Renal cortex interstitium (tissue), 11 donors: ENCODE measurements around the gene REG4. TPM values are rescaled to one million over a fixed set of nuclear protein-coding genes. Genes with fewer than 3 reads are reported as not detected.

Experiments
- DNase-seq, 11 donors: peaks; one replicate each; pipeline ENCODE4 v3.0.0-alpha.2; 2013; ENCODE audit warnings: low read depth in 9 of 11, low spot score in 4 of 11; ENCODE audit errors: extremely low read depth in 1 of 11
- polyA plus RNA-seq, 3 donors: library from polyadenylated mRNA; unstranded; fragments of 120-200 nt; gene quantifications; one replicate each; pipeline ENCODE4 v1.2.1, GENCODE V29; 2013; ENCODE audit not compliant: insufficient read length in 3 of 3

REG4 gene
- polyA plus RNA-seq, 3 donors: 0.58 to 1.7 (median 0.85) TPM

- DNase-seq: no peak
These were observed 27.0 kb downstream of the REG4 start for GRCh38 chr1:119784191-119784781.

DNA sequence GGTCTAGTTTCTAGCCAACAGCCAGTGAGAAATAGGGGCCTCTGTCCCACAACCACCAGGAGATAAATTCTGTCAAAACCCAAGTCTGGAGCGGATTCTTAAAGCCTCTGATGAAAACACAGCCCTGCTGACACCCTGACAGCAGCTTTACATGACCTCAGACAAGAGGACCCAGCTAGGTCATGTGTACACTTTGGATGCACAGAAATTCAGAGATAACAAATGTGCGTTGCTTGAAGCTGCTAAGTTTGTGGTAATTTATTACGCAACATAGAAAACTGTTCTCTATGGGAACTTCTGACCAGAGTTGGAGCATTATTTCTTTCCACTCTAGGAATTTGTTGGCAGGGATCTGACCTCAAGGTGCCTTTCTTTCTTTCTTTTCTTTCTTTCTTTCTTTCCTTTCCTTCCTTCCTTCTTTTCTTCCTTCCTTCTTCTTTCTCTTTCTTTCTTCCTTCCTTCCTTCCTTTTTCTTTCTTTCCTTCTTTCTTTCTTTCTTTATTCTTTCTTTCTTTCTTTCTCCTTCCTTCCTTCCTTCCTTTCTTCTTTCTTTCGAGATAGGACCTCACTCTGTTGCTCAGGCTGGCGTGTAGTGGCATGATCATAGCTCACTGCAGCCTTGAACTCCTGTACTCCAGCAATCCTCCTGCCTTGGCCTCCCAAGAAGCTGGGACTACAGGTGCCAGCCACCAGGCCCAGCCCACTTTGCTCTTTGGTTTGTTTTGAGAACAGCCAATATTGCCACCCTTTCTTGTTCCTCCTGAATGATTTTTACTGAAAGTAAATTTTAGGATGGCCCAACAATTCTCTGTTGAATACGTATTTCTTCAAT lies 27.7 kb downstream of the REG4 start:
- DNase-seq: no peak

GRCh38 chr1:119782631-119783325 lies 28.5 kb downstream of the REG4 start:
- no peak for DNase-seq

DNA sequence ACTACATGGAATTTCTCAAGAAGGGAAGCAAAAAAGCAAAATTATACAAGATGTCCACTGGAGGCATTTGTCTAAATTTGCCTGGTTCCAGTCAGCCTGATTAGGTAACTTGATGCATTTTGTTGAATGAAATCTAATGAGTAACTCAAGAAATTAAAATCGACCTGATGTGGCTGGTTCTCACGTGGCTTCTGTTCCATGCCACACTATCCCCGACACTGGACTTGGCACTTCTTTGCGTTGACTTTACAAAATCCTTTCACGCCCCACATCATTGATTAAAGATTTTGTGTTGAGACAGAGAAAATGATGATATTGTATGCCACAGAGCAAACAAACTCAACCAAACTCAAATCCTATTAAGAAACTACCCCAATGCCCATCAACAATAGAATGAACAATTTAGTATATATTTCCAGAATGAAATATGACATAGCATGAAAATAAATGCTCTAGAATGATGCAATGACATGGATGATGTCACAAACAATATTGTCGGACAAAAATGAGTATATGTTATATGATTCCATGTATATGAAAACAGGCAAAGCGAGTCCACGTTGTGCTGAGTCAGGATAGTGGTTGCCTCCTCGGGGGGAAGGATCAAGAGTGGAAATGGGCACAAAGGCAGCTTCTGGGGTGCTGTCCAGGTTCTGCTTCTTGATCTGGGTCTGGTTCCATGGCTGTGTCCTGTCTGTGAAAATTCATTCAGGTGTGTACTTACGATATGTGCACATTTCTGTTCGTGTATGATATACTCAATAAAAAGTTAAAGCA lies 29.6 kb downstream of the REG4 start:
- no peak for DNase-seq

DNA sequence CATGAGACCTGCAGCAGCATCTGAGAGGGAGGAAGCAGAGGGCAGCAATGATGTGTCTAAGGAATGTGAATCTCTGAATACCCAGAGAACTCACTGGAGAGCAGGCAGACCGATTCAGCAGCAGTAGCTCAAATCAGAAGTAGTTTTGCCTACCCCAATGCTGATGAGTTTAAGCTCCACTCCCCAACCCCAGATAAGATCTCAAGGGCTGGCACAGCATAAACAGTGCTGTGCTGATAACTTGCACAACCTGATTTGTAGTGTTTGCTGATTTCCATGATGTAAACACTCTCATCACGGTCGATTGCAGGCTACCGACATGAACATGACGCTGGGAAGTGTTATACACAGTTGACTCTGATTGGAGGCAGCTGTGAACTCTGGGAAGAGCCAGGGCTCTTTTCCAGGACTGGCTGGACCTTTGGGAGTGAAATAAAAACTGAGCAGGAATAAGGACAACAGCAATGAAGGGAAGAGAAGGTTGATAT lies 31.3 kb downstream of the REG4 start:
- DNase-seq: no peak

DNA sequence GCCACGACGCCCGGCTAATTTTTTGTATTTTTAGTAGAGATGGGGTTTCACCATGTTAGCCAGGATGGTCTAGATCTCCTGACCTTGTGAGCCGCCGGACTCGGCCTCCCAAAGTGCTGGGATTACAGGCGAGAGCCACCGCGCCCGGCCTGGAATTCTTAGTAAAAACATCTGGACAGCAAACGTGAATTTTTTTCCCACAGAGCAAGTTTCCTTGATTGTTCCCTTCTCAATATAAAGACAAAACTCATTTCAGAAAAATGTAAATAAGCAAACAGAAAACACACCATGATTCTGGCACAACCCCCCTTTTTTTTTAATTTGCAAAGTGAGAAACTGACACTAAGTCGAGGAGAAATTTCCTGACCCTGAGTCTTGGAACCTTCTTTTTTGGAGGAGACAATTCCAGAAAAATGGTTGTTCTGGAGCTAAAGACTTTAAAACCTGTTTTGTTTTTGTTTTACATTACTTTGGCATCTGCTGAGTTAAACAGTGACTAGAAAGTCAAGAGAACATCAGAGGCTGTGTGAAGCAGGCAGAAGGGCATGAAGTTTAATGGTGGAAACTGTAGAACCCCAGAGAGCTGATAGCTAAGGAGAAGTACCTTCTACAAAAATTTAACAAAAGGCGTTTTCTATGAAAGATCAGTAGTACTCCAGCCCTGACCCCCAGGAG lies 32.2 kb downstream of the REG4 start:
- DNase-seq: no peak

- no peak for DNase-seq
These were observed 32.9 kb downstream of the REG4 start for GRCh38 chr1:119778359-119778758.

- no peak for DNase-seq
These were observed 36.3 kb downstream of the REG4 start for GRCh38 chr1:119774746-119775490.

- peak in 3 of 11 donors; percentile 35 to 69 (median 61) for DNase-seq
These were observed 37.5 kb downstream of the REG4 start for GRCh38 chr1:119773711-119774241.

GRCh38 chr1:119772298-119772697 lies 39.0 kb downstream of the REG4 start:
- DNase-seq: no peak

DNA sequence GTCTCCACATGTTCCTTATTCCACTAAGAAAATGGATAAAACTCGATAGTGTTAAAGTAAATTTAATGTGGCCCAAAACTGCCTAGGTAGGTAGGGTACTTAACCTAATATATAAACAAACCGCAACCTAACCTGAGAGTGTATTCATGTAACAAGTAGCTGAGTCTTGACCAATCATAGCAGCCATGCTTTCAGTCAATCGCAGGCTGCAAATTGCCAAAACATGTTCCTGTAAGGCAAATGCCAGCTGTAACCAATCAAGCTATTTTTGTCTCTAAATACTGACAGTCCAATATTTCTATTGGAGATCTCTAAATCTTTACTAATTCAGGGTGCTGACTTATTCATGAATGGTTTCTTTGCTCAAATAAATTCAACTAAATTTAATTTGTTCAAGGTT lies 39.5 kb downstream of the REG4 start:
- DNase-seq: no peak

DNA sequence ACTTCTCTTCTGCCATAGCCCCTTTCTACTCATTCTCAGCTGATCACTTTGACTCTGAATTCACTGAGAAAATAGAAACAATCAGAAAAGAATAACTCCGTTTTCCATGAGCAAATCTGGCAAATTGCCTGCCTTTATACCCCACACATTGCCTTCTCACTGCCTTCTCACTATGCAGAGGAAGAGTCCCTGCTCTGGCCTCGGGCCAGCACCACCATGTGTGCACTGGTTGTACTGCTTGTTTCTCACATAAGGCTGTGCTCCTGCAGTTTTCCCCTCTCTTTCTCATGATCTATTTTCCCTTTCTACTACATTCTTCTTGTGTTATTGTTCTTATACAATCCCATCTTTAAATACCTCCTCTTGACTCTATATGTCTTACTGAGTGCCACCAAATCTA lies 40.2 kb downstream of the REG4 start:
- DNase-seq: no peak

GRCh38 chr1:119768778-119769177 lies 42.5 kb downstream of the REG4 start, which contains the start of gene HMGCS2:
TSS of gene HMGCS2 (minus strand) at chr1:119768905. CDS start at chr1:119768844, 61 bp downstream.
- DNase-seq: no peak

DNA sequence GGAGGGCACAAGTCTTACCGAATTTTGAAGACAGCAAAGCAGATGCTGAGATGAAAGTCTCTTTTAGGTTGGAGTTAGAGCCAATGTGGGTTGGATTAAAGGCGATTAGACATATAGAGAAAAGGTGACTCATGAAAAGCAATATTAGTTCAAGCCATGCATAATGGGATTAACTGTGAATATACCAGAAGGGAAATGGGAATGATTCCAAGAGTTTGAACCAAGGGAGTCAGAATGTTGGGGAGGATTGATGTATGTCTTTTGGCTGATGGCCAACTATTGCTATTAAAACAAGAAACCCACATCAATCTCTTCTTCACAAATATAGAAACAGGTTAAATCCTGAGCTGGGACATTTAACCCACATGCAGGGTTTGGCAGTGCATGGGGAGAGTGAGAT lies 43.8 kb downstream of the REG4 start:
- DNase-seq: no peak

DNA sequence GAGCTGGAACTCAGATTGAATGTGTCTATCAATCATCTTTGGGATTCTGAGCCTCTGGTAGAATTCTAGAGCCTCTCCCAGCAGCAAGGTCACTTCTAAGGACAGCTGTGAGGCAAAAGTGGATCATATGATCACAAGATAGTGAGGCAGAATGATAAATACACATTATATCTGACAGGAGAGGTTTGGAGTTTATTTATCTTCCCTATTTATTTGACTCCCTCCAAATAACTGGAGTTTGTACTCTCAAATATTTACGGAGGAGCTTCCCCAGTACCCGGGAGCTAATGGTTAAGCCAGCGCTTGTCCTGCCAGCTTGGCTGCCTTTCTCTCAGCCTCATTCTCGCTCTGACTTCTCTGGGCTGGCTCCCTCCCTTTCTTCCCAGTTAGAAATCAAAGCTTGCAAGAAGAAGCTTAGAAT lies 44.9 kb downstream of the REG4 start:
- DNase-seq: no peak

DNA sequence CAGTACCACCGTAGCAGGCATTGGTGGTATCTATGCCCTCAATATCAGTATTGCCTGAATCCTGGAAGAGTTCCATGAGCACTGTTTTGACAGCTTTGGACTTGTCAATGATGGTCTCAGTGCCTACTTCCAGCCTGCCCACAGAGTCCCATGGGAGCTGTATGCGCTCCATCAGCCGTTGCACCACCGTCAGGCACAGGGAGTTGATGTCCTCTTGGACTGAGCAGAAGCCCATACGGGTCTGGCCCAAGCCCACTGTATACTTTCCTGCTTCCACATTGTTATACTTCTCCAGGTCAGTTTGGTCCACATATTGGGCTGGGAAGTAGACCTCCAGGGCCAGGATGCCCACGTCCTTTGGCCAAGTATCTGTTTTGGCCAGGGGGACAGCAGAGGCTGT lies 47.0 kb downstream of the REG4 start:
- no peak for DNase-seq

DNA sequence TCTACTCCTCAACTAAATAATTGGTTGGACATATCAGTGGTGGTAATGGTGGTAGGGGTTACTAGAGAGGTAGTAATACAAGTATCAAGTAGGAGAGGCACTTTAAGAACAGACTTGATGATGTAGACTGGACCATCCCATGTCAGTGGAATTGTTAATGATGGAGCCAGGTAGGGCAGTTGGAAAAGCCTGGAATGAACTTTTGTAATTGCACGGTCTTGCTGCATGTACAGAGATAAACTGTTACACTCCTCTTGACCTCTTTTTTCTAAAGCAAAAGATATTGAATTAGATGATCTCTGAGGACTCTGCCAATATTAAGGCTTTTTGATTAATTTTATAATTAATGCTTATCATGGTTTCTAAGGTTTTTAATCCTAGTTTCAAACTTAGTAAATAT lies 48.3 kb downstream of the REG4 start:
- no peak for DNase-seq

DNA sequence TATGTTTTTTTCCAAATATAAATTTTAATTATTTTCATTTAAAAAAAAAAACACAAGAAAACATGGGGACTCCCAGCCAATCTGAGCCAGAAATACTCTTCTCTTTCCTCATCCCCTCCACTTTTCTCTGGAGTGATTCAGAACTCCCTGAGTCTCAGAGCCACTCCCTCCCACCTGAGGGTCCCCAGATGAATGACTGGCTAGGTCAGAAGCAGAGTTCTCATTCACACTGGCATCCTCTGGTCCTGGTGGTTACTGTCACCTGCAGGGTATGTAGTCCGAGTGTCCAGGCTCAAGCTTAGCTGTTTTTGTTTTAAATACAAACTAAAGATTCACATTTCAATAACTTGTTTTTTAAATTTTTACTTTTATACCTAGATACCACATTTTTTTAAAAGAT lies 48.9 kb downstream of the REG4 start:
- no peak for DNase-seq
